ENCODE measurements around the gene MLLT3.
A peak's percentile ranks its signal among the peaks of the same experiment; 100 is the strongest.

The MLLT3 gene

GRCh38 chr9:20622330-20623020 lies at the start of gene MLLT3:
TSS of gene MLLT3 (minus strand) at chr9:20622499.
- peak; percentile 96 for DNase-seq (ENCODE audit: low read depth)

GRCh38 chr9:20671635-20672034 lies 49.3 kb upstream of the MLLT3 start:
- DNase-seq (ENCODE audit: low read depth), result no peak

DNA sequence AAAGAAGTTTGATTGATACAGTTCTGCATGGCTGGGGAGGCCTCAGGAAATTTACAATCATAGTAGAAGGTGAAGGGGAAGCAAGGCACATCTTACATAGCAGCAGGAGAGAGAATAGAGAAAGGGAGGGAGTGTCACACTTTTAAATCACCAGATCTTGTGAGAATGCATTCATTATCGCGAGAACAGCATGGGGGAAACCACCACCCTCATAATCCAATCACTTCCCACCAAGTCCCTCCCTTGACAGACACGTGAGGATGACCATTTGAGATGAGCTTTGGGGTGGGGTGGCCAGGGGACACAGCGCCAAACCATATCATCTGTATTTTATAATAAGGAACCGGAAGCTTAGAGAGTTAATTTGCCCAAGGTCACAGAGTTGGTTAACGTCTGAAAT lies 48.1 kb upstream of the MLLT3 start:
- DNase-seq (ENCODE audit: low read depth), result no peak

DNA sequence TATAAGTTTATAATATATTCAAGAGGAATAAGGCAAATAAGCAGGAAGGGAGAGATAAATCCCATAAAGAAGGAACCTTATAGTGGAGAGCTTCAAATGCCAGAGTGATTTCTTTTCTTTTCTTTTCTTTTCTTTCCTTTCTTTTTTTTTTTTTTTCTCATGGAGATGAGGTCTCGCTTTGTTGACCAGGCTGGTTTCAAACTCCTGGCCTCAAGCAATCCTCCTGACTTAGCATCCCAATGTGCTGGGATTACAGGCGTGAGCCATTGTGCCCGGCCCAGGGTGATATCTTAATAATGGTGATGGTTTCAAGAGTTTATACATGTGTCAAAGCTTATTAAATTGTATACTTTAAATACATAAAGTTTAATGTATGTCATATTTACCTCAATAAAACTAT lies 42.2 kb upstream of the MLLT3 start:
- no peak for DNase-seq (ENCODE audit: low read depth)

DNA sequence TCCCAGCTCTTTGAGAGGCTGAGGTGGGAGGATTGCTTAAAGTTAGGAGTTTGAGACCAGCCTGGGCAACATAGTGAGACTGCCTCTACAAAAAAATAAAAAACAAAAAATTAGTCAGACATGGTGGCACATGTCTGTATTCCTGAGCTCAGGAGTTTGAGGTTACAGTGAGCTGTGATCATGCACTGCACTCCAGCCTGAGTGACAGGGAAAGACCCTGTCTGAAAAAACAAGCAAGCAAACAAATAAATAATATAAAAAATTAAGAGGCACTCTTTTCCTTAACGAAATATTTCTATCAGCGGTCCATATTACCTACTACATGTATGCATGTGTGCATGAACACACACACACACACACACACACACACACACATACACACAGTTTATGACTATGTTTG lies 40.8 kb upstream of the MLLT3 start:
- no peak for DNase-seq (ENCODE audit: low read depth)

DNA sequence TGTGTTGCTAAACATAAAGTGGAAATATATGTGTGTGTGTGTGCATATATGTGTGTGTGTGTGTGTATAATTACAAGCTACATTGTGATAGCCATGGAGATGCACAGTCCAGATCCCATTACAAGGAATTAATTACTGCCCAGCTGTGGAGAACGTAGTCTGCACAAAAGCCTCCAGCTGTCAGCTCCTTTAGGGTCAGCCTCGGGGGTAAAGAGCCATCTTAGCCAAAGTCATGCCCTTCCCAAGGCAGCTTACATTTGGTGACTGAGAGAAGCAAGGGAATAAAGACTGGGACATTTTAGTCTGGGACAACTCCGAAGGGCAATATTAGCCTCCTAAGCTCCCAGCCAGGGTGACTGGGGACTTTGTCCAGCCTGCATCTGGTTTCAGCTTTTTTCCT lies 39.9 kb upstream of the MLLT3 start:
- no peak for DNase-seq (ENCODE audit: low read depth)

DNA sequence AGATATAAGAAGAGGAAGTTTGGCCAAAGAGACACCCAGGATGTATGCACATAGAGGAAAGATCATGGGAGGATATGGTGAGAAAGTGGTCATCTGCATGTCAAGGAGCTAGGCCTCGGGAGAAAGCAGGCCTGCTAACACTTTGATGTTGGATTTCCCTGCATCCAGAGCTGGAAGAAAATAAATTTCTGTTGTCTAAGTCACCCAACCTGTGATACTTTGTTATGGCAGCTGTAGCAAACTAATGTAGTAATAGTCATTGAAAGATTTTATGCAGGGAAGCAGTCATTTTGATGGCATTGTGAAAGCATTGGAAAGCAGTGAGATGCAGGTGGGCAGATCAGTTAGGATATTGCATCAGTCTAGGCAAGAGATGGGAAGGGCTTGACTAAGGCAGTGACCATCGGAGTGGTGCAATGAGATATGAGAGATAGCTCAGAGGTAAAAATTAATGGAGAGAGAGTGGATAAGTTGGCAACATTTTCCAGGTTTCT lies 37.2 kb upstream of the MLLT3 start:
- no peak for DNase-seq (ENCODE audit: low read depth)

DNA sequence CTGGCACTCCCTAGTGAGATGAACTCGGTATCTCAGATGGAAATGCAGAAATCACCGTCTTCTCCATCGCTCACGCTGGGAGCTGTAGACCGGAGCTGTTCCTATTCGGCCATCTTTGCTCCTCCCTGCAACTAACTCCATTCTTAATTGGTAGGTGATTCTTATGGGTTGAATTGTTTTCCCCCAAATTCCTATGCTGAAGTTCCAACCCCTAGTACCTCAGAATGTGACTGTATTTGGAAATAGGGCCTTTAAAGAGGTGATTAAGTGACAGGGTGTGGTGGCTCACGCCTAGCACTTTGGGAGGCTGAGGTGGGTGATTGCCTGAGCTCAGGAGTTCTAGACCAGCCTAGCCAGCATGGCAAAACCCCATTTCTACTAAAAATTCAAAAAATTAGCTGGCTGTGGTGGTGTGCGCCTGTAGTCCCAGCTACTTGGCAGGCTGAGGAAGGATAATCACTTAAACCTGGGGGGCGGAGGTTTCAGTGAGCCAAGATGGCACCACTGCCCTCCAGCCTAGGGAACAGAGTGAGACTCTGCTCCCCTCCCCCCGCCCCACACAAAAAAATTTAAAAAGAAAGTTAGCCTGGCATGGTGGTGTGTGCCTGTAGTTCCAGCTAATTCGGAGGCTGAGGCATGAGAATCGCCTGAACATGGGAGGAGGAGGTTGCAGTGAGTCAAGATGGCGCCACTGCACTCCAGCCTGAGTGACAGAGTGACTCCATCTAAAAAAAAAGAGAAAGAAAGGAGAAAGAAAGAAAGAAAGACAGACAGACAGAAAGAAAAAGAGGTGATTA lies 36.6 kb upstream of the MLLT3 start:
- no peak for DNase-seq (ENCODE audit: low read depth)

- peak; percentile 22 for DNase-seq (ENCODE audit: low read depth)
These were observed 36.0 kb upstream of the MLLT3 start for GRCh38 chr9:20658246-20658667.

GRCh38 chr9:20651939-20652338 lies 29.6 kb upstream of the MLLT3 start:
- no peak for DNase-seq (ENCODE audit: low read depth)

- DNase-seq (ENCODE audit: low read depth), result no peak
These were observed 28.5 kb upstream of the MLLT3 start for GRCh38 chr9:20650750-20651299.

- no peak for DNase-seq (ENCODE audit: low read depth)
These were observed 28.0 kb upstream of the MLLT3 start for GRCh38 chr9:20650313-20650712.

- DNase-seq (ENCODE audit: low read depth), result no peak
These were observed 27.1 kb upstream of the MLLT3 start for GRCh38 chr9:20649381-20649780.

DNA sequence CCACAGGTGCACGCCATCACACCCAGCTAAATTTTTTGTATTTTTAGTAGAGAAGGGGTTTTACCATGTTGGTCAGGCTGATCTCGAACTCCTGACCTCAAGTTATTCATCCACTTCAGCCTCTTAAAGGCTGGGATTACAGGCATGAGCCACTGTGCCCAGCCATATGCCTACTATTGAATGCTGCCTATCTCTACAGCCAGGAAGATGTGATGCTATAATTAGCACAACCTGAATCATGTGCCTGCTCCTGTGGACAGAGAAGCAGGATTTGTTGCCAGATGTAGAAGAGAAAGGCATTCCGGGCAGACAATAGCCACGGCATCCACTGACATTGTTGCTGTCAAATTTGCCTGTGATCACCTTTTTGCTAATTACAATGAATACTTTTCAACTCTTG lies 24.4 kb upstream of the MLLT3 start:
- no peak for DNase-seq (ENCODE audit: low read depth)

GRCh38 chr9:20643660-20644059 lies 21.4 kb upstream of the MLLT3 start:
- DNase-seq (ENCODE audit: low read depth), result no peak

GRCh38 chr9:20642045-20642444 lies 19.7 kb upstream of the MLLT3 start:
- no peak for DNase-seq (ENCODE audit: low read depth)

DNA sequence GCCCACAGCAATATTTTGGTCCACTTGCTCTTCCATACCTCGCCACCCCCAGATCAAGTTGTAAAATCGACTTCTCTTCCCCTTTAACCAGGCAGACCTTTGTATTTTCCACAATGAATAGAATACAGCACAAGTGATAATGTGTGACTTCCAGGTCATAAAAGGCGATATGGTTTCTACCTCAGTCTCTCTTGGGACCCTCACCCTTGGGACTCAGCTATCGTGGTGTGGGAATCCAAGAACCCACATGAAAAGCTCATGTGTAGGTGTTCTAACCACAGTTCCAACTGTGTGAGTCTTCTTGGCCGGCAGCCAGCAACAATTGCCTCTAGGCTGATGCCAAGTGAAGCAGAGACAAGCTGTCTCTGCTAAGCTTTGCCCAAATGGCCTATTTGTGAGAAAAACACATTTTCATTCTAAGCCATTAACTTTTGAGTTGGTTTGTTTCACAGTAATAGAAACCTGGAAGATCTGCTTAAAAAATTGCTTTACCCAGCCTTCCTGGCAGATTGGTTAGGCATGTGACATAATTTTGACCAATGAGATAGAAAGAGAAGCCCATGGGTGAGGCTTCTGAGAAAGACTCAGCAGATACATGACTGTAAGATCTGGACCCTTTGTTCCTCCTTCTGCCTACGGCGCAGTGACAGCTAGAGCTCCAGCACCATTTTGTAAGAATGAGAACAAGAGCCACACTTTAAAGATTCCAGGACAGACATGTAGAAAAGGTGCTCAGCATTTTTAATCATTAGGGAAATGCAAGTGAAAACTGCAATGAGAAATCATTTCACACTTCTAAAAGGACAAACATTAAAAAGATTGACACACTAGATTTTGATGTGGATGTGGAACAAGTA lies 18.3 kb upstream of the MLLT3 start:
- DNase-seq (ENCODE audit: low read depth), result peak; percentile 57

GRCh38 chr9:20636888-20637440 lies 14.7 kb upstream of the MLLT3 start:
- no peak for DNase-seq (ENCODE audit: low read depth)

- DNase-seq (ENCODE audit: low read depth), result no peak
These were observed 12.6 kb upstream of the MLLT3 start for GRCh38 chr9:20634895-20635294.

DNA sequence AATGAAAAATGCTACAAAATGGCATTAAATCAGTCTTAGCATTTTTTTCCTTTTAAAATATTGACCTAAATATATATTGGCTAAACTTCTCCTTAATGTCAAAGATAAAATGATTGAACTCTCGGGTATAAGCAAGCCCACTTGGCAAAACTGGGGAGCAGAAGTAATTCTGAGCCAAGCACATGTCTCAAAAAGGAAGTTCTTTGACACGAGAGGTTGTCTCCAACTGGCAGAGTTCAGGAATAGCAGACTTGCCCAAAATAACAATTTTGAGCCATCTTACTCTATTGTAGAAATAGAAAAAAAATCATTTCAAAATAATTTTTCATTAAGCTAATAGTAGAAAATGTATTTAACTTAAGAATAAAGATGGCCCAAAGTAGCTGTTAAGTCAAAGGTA lies 10.4 kb upstream of the MLLT3 start:
- DNase-seq (ENCODE audit: low read depth), result no peak

GRCh38 chr9:20630241-20630943 lies 8.1 kb upstream of the MLLT3 start:
- DNase-seq (ENCODE audit: low read depth), result no peak

Data from activated T-helper 1 cell treated with Interleukin-2 at 50 U/mL for 16 hours (primary cell).